Caco-2 (cell line): ENCODE data around the gene ARMH3. TPM values are rescaled to one million over a fixed set of nuclear protein-coding genes. Genes with fewer than 3 reads are reported as not detected.

Source experiments
- BruUV-seq: library from RNA; stranded (reverse); fragments of 400-500 nt; replicated peaks from 2 replicates; lab custom pipeline; 2021; lab: Mats Ljungman, UMichigan
- CTCF ChIA-PET: fragments of 300-600 bp; sonication (Branson Sonifier 250); formaldehyde crosslinking; loops from one replicate; lab custom pipeline; 2022; ENCODE audit warnings: antibody characterized with exemption; lab: Charles Lee
- POLR2A ChIA-PET: fragments of 300-600 bp; sonication (Branson Sonifier 250); formaldehyde crosslinking; loops from one replicate; lab custom pipeline; 2022; ENCODE audit warnings: antibody characterized with exemption; lab: Charles Lee
- DNase-seq, 2 experiments: peaks; one replicate each; pipeline versions ENCODE4 v3.0.0 to v3.0.0-alpha.2; 2020 to 2022
- H3K27me3 ChIP-seq: replicated peaks from 2 replicates; pipeline ENCODE4 v1.6.0; 2011; ENCODE audit warnings: low read length; ENCODE audit not compliant: control insufficient read depth, insufficient read depth
- H3K36me3 ChIP-seq: 2 replicates; pipeline ENCODE4 v1.5.1; 2011; ENCODE audit warnings: low read length; ENCODE audit not compliant: control insufficient read depth, insufficient read depth
- H3K4me1 ChIP-seq: fragments of 250-450 bp; sonication (Bioruptor Pico); 2 replicates; pipeline ENCODE4 v1.5.1; 2020; ENCODE audit warnings: mild to moderate bottlenecking
- H3K4me3 ChIP-seq: 2 replicates; pipeline ENCODE4 v1.5.1; 2011; ENCODE audit warnings: low read depth, mild to moderate bottlenecking, control low read depth, low read length
- H3K9me3 ChIP-seq: fragments of 250-450 bp; sonication (Bioruptor Pico); 2 replicates; pipeline ENCODE4 v1.5.1; 2020; ENCODE audit warnings: mild to moderate bottlenecking, moderate library complexity
- H3K27ac Mint-ChIP-seq: one replicate; pipeline ENCODE4 v1.8.0; 2022; ENCODE audit warnings: mixed read lengths; ENCODE audit not compliant: unreplicated experiment
- H3K27me3 Mint-ChIP-seq: one replicate; pipeline ENCODE4 v1.8.0; 2022; ENCODE audit warnings: mixed read lengths; ENCODE audit not compliant: insufficient read depth, unreplicated experiment
- H3K36me3 Mint-ChIP-seq: one replicate; pipeline ENCODE4 v1.8.0; 2022; ENCODE audit warnings: mild to moderate bottlenecking, mixed read lengths; ENCODE audit not compliant: insufficient read depth, unreplicated experiment
- H3K4me1 Mint-ChIP-seq: one replicate; pipeline ENCODE4 v1.8.0; 2022; ENCODE audit warnings: low read depth, mixed read lengths; ENCODE audit not compliant: unreplicated experiment
- H3K4me3 Mint-ChIP-seq: one replicate; pipeline ENCODE4 v1.8.0; 2022; ENCODE audit warnings: mild to moderate bottlenecking, moderate library complexity, mixed read lengths; ENCODE audit not compliant: unreplicated experiment
- H3K9me3 Mint-ChIP-seq: one replicate; pipeline ENCODE4 v1.8.0; 2022; ENCODE audit warnings: mixed read lengths; ENCODE audit not compliant: unreplicated experiment
- CTCF ChIP-seq, 2 experiments: fragments of 200-600 bp in 1 of 2; IDR thresholded peaks; 1 replicate in 1 of 2; 2 replicates in 1 of 2; pipeline versions ENCODE4 v1.5.1 to v1.8.0; 2011 to 2022; ENCODE audit warnings: antibody characterized with exemption in 1 of 2, control low read depth in 1 of 2, inconsistent platforms in 1 of 2, low read depth in 1 of 2, low read length in 1 of 2, mild to moderate bottlenecking in 1 of 2, moderate library complexity in 1 of 2; ENCODE audit not compliant: insufficient read depth in 1 of 2, severe bottlenecking in 1 of 2, unreplicated experiment in 1 of 2
- intact Hi-C: fragments of 100-400 bp; cut with micrococcal nuclease; formaldehyde crosslinking; loops from one replicate; pipeline ENCODE4 v1.10.0; 2022; ENCODE audit not compliant: unreplicated experiment
- total RNA-seq: library from RNA; stranded (reverse); gene quantifications from 2 replicates; pipeline ENCODE4 v1.2.3, GENCODE V29; 2022

The ARMH3 gene
- total RNA-seq, 1 experiment from 2014 or later: 17.4 TPM

- Mint-ChIP-seq H3K4me3 (no peak overlapping the region), H3K27ac (no peak overlapping the region), H3K9me3 (no peaks in the 10 kb centered on the region), H3K27me3 (no peaks in the 10 kb centered on the region), H3K36me3 (no peaks in the 10 kb centered on the region), H3K4me1 (no peaks in the 10 kb centered on the region)
- ChIA-PET CTCF (no interaction called here), POLR2A (no interaction called here)
- no peak for DNase-seq
- Histone ChIP-seq H3K4me1 (no peaks in the 10 kb centered on the region), H3K27me3 (no peaks in the 10 kb centered on the region), H3K36me3 (no peaks in the 10 kb centered on the region), H3K9me3 (no peaks in the 10 kb centered on the region), H3K4me3 (no peak overlapping the region)
- BruUV-seq: no TSS peak
- intact Hi-C loops: no loop called here
- TF ChIP-seq CTCF (IDR thresholded peaks at IDR 0.05; ENCODE audit: insufficient read depth in 1 of 2, low read depth in 1 of 2, low read length in 1 of 2, severe bottlenecking in 1 of 2, unreplicated experiment in 1 of 2): no peak
These were observed 123.8 kb downstream of the ARMH3 start for GRCh38 chr10:101932183-101932582.

- DNase-seq: no peak
- Mint-ChIP-seq H3K36me3 (no peaks in the 10 kb centered on the region), H3K9me3 (no peaks in the 10 kb centered on the region), H3K27ac (no peak overlapping the region), H3K27me3 (no peaks in the 10 kb centered on the region), H3K4me3 (no peak overlapping the region), H3K4me1 (no peaks in the 10 kb centered on the region)
- ChIA-PET CTCF (no interaction called here), POLR2A (no interaction called here)
- no peak for TF ChIP-seq CTCF (IDR thresholded peaks at IDR 0.05; ENCODE audit: insufficient read depth in 1 of 2, low read depth in 1 of 2, low read length in 1 of 2, severe bottlenecking in 1 of 2, unreplicated experiment in 1 of 2)
- no peaks in the 10 kb centered on the region for H3K36me3 ChIP-seq
- intact Hi-C loops: no loop called here
- H3K4me1 ChIP-seq: no peaks in the 10 kb centered on the region
- H3K9me3 ChIP-seq: no peaks in the 10 kb centered on the region
- H3K4me3 ChIP-seq: no peak overlapping the region
- H3K27me3 ChIP-seq: no peaks in the 10 kb centered on the region
- BruUV-seq: no TSS peak
These were observed 130.9 kb downstream of the ARMH3 start for GRCh38 chr10:101925027-101925426.

GRCh38 chr10:101923256-101923655 lies 132.7 kb downstream of the ARMH3 start:
- Mint-ChIP-seq H3K27me3 (no peaks in the 10 kb centered on the region), H3K9me3 (no peaks in the 10 kb centered on the region), H3K4me1 (no peaks in the 10 kb centered on the region), H3K27ac (no peak overlapping the region), H3K4me3 (no peak overlapping the region), H3K36me3 (no peaks in the 10 kb centered on the region)
- no peaks in the 10 kb centered on the region for H3K4me1 ChIP-seq
- DNase-seq: no peak
- BruUV-seq: no TSS peak
- intact Hi-C loops: no loop called here
- H3K27me3 ChIP-seq: no peaks in the 10 kb centered on the region
- no peak for TF ChIP-seq CTCF (IDR thresholded peaks at IDR 0.05; ENCODE audit: insufficient read depth in 1 of 2, low read depth in 1 of 2, low read length in 1 of 2, severe bottlenecking in 1 of 2, unreplicated experiment in 1 of 2)
- no peaks in the 10 kb centered on the region for H3K36me3 ChIP-seq
- POLR2A ChIA-PET: no interaction called here
- CTCF ChIA-PET: interaction anchor here (1.2 kb wide), 1 partner anchor 87 kb away, joined by 4 read pairs; no protein-coding TSS in a partner anchor
- H3K9me3 ChIP-seq: no peaks in the 10 kb centered on the region
- H3K4me3 ChIP-seq: no peak overlapping the region
